HS-5 (cell line): ENCODE data around the gene VWC2.

Experiments
- DNase-seq: peaks from one replicate; pipeline ENCODE4 v3.0.0-alpha.2; 2012; ENCODE audit warnings: low read depth

The VWC2 gene

GRCh38 chr7:49773218-49773935 is at the start of gene VWC2:
Gene VWC2 (plus strand): TSS chr7:49773638. CDS start chr7:49775436, 1,798 bp downstream.
- no peak for DNase-seq

GRCh38 chr7:49724071-49724470 is 49.4 kb upstream of the VWC2 start:
- DNase-seq = no peak

DNA sequence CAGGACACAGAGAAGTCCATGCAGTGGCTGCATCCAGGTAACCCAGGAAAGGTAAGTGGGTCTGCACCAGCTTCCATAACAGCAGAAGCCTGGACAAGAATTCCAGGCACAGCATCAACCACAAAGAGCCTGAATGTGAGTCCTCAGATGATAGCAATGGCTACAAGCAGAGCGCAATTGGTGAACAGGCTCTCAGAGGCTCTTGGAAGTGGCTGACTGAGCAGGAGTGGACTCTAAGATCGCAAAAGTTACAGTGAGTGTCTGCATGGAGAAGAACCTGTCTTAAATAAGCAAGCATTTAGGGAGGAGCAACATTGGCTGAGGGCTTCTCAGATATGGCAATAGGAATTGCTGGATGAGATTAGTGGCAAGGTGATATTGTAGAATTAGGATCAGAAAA is 41.6 kb upstream of the VWC2 start:
- DNase-seq = no peak

DNA sequence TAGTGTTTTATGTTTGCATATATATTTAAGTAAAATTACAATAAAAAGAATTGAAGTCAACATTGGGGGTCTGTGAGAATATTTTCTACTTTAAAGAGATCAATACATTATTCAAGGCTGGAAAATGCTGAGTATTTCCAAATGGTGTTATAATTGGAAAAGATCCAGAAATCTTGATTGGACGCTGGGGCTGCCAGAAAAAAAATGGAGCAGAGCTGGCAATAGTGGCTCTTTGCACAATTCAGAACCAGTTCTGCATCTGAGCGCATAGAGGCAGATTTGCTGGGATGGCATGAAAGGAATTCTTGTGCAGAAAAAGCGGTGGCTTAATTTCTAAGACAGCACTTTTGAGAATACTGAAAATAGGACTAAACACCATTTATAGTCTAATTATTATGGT is 10.8 kb upstream of the VWC2 start:
- DNase-seq = no peak

GRCh38 chr7:49763791-49764190 is 9.6 kb upstream of the VWC2 start:
- no peak for DNase-seq

DNA sequence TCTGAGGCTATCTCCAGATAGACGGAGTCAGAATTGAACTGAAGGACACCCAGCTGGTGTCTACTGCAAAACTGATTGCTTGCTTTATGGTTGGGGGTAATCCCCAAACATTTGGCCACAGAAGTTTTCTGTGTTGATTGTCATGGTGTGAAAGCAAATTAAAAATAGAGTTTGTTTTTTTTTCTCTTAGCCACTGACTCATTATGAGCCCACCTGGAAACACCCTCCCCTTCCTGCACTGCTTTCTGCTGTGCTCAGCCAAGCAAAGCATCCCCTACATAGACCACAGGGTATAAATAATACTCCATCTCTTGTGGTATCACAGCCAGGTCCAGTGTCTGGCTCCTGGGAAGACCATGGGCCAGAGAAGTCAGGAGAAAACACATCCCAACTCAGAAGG is 6.5 kb upstream of the VWC2 start:
- DNase-seq = no peak

- DNase-seq = no peak
Observed at GRCh38 chr7:49767719-49768118, 5.7 kb upstream of the VWC2 start.

DNA sequence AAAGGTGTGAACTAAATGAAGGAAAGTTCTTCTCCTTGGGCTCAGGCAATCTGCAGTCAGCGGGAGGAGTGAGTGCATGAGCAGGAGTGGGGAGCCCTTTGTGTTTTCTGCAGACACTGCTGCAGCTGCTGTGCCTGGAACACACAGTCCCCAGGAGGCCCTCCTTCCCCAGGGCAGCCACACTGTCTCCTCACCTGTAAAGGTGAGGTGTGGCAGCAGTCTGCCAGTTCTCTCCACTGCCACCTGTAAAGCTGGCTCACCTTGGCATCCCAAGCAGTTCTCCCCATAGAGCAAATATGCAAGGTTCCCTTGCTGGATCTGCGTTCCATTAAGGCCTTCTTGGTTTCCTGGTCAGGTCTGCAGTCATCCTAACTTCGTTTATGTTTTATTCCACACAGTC is 5.2 kb upstream of the VWC2 start:
- DNase-seq = no peak

- DNase-seq = no peak
Observed at GRCh38 chr7:49768835-49769234, 4.6 kb upstream of the VWC2 start.

DNA sequence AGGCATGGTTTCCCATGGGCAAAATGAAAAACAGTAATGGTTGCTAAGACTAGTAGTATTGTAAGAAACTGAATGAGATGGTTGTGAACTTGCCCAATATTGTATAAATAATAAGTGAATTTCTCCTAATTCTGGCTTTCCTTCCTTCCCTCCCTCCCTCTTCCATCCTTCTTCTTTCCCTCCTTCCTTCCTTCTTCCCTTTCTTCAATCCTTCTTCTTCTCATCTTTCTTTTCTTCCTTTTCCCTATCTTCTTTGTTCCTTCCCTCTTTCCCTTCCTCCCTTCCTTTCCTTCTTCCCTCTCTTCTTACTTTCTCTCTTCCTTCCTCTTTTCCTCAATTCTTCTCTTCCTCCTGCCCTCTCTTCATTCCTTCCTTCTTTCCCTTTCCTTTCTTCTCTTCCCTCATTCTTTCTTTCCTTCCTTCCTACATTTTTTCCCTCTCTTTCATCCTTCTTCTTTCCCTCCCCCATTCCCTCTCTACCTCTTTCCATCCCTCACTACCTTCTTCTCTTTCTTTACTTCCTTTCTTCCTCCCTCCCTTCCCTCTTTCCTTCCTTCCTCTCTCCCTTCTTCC is 4.1 kb upstream of the VWC2 start:
- DNase-seq = no peak

GRCh38 chr7:49770838-49771237 is 2.6 kb upstream of the VWC2 start:
- DNase-seq = no peak

- no peak for DNase-seq
Observed at GRCh38 chr7:49771427-49772176, 1.8 kb upstream of the VWC2 start.

DNA sequence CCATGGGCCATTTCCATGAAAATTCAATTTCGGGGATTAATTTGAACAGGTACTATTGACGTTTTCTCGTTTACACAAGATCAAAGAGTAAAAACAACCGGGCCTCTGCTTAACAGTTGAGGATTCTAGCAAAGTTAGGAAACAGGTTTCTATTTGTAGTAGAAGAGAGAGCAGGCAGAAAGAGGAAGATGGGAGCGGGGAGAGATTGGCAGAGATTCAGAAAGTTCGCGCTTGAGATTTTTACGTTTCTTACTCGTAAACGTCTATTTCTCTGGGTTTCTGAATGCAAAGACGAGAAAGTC is 571 bp upstream of the VWC2 start:
- no peak for DNase-seq

GRCh38 chr7:49773936-49774458 is 559 bp downstream of the VWC2 start:
- DNase-seq = no peak

DNA sequence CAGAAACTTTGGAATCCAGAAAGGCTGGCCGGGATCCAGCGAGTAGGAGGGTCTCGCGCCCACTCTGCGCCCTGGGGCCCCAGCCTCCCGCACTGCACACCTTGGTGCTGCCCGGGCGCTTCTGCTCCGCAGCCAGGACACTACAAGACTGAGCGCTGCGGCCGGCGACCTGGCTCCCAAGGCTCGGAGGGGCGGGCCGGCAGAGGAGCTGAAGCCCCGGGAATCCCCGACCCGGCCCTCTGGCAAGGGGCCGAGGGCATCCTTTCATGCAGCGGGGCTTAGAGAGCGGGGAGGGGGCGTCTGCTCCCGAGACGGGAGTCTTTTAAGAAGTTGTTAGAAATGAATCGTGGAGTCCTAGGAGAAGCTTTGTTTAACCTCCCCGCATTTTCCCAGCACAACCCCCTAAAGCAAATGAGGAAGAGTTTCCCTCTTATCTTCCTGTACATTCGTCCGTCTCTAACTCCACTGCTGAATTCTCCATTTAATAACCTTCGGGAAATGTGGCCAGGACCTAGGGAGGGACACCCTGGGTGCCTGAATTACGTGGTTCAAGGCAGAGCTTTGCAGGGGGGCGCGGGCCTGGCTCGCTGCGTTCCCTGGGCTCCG is 1.1 kb downstream of the VWC2 start:
- no peak for DNase-seq

- no peak for DNase-seq
Observed at GRCh38 chr7:49775065-49775948, 1.9 kb downstream of the VWC2 start.

DNA sequence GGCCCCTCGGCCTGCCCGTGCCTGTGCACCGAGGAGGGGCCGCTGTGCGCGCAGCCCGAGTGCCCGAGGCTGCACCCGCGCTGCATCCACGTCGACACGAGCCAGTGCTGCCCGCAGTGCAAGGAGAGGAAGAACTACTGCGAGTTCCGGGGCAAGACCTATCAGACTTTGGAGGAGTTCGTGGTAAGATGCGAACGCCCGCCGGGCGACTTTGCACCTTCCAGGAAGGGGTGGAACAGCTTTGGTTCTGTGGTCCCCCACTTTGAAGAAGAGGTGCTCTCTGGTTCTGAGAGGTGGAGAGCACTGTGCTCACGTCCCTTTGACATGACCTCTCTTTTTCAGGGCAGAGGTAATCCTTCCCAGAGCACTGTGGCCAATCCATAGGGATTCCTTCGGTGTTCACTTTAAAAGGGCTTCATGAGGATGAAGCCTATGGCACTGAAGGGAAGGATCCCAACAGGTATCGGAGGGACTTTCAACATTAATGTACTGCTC is 2.6 kb downstream of the VWC2 start:
- no peak for DNase-seq

DNA sequence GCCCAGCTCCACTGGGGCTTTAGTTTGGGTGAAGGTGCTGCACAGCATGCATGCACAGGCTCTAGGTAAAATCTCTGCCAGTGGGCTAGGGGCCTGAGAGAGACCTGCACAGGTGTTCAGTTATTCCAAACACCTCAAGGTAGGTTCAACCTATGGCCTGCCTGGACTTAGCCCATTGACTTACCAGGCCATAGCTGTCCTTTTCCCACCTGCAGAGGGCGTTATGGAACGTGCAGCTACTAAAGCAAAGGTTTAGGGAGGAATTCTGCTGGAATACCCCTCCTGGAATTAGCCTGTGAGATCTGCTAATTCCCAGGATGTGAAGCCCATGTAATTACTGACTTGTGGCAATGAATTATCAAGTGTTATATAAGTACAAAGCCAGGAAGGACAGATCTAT is 3.6 kb downstream of the VWC2 start:
- no peak for DNase-seq

- no peak for DNase-seq
Observed at GRCh38 chr7:49778731-49779270, 5.4 kb downstream of the VWC2 start.

- no peak for DNase-seq
Observed at GRCh38 chr7:49780953-49781352, 7.5 kb downstream of the VWC2 start.

GRCh38 chr7:49781996-49782395 is 8.6 kb downstream of the VWC2 start:
- DNase-seq = no peak
